Measurements from ENCODE around the gene ATP6V1F. TPM values are rescaled to one million over a fixed set of nuclear protein-coding genes. Genes with fewer than 3 reads are reported as not detected.

ATP6V1F gene
- total RNA-seq (10 to 100 TPM in 4 of 5 donors, 1 to 10 TPM in 1; 2.0 to 86.2 (median 47.5) TPM), polyA plus RNA-seq (100 to 1,000 TPM; 246 to 282 (median 264) TPM)
- long read RNA-seq, donor 1, transcript ATP6V1F-201 (2 exons, 704 nt), result major isoform, 39 of 39 reads
- long read RNA-seq, donor 1, partial matches to known transcripts, result 0 of 39 reads
- long read RNA-seq, donor 1, other reads (novel, unspliced or antisense), result 0 of 39 reads
- long read RNA-seq, donor 2, transcript ATP6V1F-201 (2 exons, 704 nt), result major isoform, 70 of 70 reads
- long read RNA-seq, donor 2, partial matches to known transcripts, result 0 of 70 reads
- long read RNA-seq, donor 2, other reads (novel, unspliced or antisense), result 0 of 70 reads
- long read RNA-seq, donor 3, transcript ATP6V1F-201 (2 exons, 704 nt), result major isoform, 60 of 60 reads
- long read RNA-seq, donor 3, partial matches to known transcripts, result 0 of 60 reads
- long read RNA-seq, donor 3, other reads (novel, unspliced or antisense), result 0 of 60 reads
- long read RNA-seq, donor 4, transcript ATP6V1F-201 (2 exons, 704 nt), result major isoform, 11 of 11 reads
- long read RNA-seq, donor 4, partial matches to known transcripts, result 0 of 11 reads
- long read RNA-seq, donor 4, other reads (novel, unspliced or antisense), result 0 of 11 reads
- long read RNA-seq, donor 5, transcript ATP6V1F-201 (2 exons, 704 nt), result major isoform, 77 of 97 reads
- long read RNA-seq, donor 5, partial matches to known transcripts, result 20 of 97 reads
- long read RNA-seq, donor 5, other reads (novel, unspliced or antisense), result 0 of 97 reads
- long read RNA-seq, donor 6, transcript ATP6V1F-201 (2 exons, 704 nt), result major isoform, 205 of 205 reads
- long read RNA-seq, donor 6, partial matches to known transcripts, result 0 of 205 reads
- long read RNA-seq, donor 6, other reads (novel, unspliced or antisense), result 0 of 205 reads
- long read RNA-seq, donor 7, transcript ATP6V1F-201 (2 exons, 704 nt), result major isoform, 91 of 100 reads
- long read RNA-seq, donor 7, partial matches to known transcripts, result 8 of 100 reads
- long read RNA-seq, donor 7, other reads (novel, unspliced or antisense), result 0 of 100 reads
- long read RNA-seq, donor 8, transcript ATP6V1F-201 (2 exons, 704 nt), result major isoform, 106 of 107 reads
- long read RNA-seq, donor 8, partial matches to known transcripts, result 0 of 107 reads
- long read RNA-seq, donor 8, other reads (novel, unspliced or antisense), result 0 of 107 reads
- long read RNA-seq, donor 9, transcript ATP6V1F-201 (2 exons, 704 nt), result major isoform, 95 of 137 reads
- long read RNA-seq, donor 9, partial matches to known transcripts, result 42 of 137 reads
- long read RNA-seq, donor 9, other reads (novel, unspliced or antisense), result 0 of 137 reads
- long read RNA-seq, donor 10, transcript ATP6V1F-201 (2 exons, 704 nt), result major isoform, 56 of 56 reads
- long read RNA-seq, donor 10, partial matches to known transcripts, result 0 of 56 reads
- long read RNA-seq, donor 10, other reads (novel, unspliced or antisense), result 0 of 56 reads

- Histone ChIP-seq H3K27me3 (no peaks in the 10 kb centered on the region), H3K27ac (peak within 1 kb of the TSS; percentile 67 to 89 (median 81)), H3K36me3 (peaks cover 10 to 29% (median 24%) of the 10 kb centered on the region in 4 donors), H3K9me3 (no peaks in the 10 kb centered on the region), H3K4me1 (peaks cover 27 to 60% (median 41%) of the 10 kb centered on the region in 4 donors), H3K4me3 (peak within 1 kb of the TSS; percentile 79 to 98 (median 86))
- DNase-seq, result peak; percentile 99
- TF ChIP-seq, protein P1, sequence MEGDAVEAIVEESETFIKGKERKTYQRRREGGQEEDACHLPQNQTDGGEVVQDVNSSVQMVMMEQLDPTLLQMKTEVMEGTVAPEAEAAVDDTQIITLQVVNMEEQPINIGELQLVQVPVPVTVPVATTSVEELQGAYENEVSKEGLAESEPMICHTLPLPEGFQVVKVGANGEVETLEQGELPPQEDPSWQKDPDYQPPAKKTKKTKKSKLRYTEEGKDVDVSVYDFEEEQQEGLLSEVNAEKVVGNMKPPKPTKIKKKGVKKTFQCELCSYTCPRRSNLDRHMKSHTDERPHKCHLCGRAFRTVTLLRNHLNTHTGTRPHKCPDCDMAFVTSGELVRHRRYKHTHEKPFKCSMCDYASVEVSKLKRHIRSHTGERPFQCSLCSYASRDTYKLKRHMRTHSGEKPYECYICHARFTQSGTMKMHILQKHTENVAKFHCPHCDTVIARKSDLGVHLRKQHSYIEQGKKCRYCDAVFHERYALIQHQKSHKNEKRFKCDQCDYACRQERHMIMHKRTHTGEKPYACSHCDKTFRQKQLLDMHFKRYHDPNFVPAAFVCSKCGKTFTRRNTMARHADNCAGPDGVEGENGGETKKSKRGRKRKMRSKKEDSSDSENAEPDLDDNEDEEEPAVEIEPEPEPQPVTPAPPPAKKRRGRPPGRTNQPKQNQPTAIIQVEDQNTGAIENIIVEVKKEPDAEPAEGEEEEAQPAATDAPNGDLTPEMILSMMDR (IDR thresholded peaks at IDR 0.05), result no peak
- peak; percentile 80 to 93 (median 82) for TF ChIP-seq POLR2AphosphoS5 (IDR thresholded peaks at IDR 0.05)
- WGBS, 5 donors, result 0 to 1% (median 0%) methylated on average over 40 to 65 of the region's 65 CpGs
- intact Hi-C loops (cut with DNase I; ENCODE audit: low total_unique reads), result loop anchor here (10.0 kb wide), 1 partner anchor 128 kb away; the partner anchor contains the start of gene CALU
These were observed at the start of gene ATP6V1F for GRCh38 chr7:128862571-128863432. ATP6V1F (plus strand) TSS chr7:128862856; CDS start chr7:128862905, 49 bp downstream.

DNA sequence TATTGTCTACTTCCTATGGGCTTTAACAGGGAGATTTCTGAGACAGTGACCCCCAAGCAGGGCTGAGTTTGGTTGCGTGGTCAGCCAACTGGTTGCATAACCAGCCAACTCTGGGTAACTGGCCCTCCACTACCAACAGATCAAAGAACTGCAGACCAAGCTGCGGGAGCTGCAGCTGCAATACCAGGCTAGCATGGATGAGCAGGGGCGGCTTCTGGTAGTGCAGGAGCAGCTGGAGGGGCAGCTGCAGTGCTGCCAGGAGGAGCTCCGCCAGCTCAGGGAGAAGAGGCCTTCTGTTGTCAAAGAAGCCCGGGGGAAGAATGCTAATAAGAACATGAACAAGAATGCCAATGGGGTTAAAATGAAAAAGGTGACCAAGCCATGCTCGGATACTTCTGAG, 48.2 kb upstream of the ATP6V1F start:
- intact Hi-C loops (cut with DNase I; ENCODE audit: low total_unique reads), result no loop called here
- Histone ChIP-seq H3K27ac (no peak overlapping the region), H3K36me3 (no peaks in the 10 kb centered on the region), H3K4me3 (no peak overlapping the region), H3K4me1 (peaks cover 0 to 11% (median 9%) of the 10 kb centered on the region in 4 donors), H3K9me3 (no peaks in the 10 kb centered on the region), H3K27me3 (no peaks in the 10 kb centered on the region)
- WGBS, 5 donors, result 75 to 83% (median 79%) methylated on average over 5 to 6 of the region's 6 CpGs
- no peak for TF ChIP-seq POLR2AphosphoS5 (IDR thresholded peaks at IDR 0.05)
- TF ChIP-seq, protein P1 (IDR thresholded peaks at IDR 0.05), result no peak
- TF ChIP-seq POLR2A (IDR thresholded peaks at IDR 0.05), result no peak
- no peak for TF ChIP-seq EP300 (IDR thresholded peaks at IDR 0.05)
- DNase-seq, result no peak

DNA sequence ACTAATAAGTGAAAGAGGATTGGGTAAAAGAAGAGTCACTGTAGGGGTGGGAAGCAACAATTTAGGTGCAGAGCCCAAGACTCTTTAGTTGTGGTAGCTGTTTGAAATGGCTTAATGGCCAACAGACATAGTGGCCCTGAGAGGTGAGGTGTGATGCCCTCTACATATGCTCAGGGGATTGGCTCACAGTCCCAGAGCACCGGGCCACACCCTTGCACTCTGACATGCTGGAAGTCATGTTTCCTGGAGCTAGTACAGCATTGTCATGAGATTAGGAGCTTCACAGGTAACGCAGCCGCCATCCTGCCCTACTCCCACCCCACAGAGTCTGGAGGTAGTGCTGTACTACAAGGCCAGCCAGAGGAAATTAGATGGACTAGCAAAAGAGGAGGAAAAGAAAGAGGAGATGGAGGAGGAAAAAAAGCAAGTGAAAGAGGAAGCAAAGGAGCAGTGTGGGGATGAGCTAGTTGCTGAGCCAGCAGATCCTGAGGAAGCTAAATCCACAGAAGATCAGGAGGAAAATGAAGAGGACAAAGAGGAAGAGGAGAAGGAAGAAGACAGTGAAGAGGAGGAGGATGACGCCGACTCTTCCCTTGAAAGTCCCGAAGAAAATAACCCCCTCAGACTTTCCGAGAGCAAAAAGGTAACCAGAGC, 47.2 kb upstream of the ATP6V1F start:
- no peaks in the 10 kb centered on the region for H3K9me3 ChIP-seq
- DNase-seq, result no peak

More for the DNA sequence above, 47.2 kb upstream of the ATP6V1F start:
- 77 to 88% (median 87%) methylated on average over 7 of the region's 7 CpGs for WGBS, 5 donors
- intact Hi-C loops (cut with DNase I; ENCODE audit: low total_unique reads), result no loop called here
- H3K27ac ChIP-seq, result no peak overlapping the region
- TF ChIP-seq EP300 (IDR thresholded peaks at IDR 0.05) (no peak), POLR2A (IDR thresholded peaks at IDR 0.05) (no peak), POLR2AphosphoS5 (IDR thresholded peaks at IDR 0.05) (no peak)
- TF ChIP-seq, protein P1 (IDR thresholded peaks at IDR 0.05), result no peak
- H3K4me3 ChIP-seq, result no peak overlapping the region
- H3K27me3 ChIP-seq, result no peaks in the 10 kb centered on the region
- peaks cover 0 to 11% (median 9%) of the 10 kb centered on the region in 4 donors for H3K4me1 ChIP-seq
- no peaks in the 10 kb centered on the region for H3K36me3 ChIP-seq

All from stomach (tissue), 19 donors.